SU-DHL-6 (cell line): Measurements from ENCODE around the gene PRKCZ.

ENCODE experiments used
- H2AFZ ChIP-seq: fragments of 200-600 bp; sonication (generic); 2 replicates; pipeline ENCODE4 v1.6.1; 2014; ENCODE audit warnings: low read depth, mild to moderate bottlenecking, moderate library complexity, mixed read lengths, antibody characterized with exemption, low read length; ENCODE audit not compliant: severe bottlenecking
- H3F3A ChIP-seq: fragments of 200-600 bp; shearing (Covaris generic); 2 replicates; pipeline ENCODE4 v1.6.0; 2016; ENCODE audit warnings: antibody characterized with exemption, mild to moderate bottlenecking; ENCODE audit not compliant: insufficient read depth
- H3K27ac ChIP-seq: fragments of 200-600 bp; sonication (generic); 2 replicates; pipeline ENCODE4 v1.5.1; 2016; ENCODE audit warnings: low read depth, mild to moderate bottlenecking, low read length, moderate library complexity, mixed read lengths
- H3K27me3 ChIP-seq: fragments of 200-600 bp; sonication (generic), shearing (Covaris generic); 2 replicates; pipeline ENCODE4 v1.6.0; 2014; ENCODE audit warnings: mild to moderate bottlenecking, low read length
- H3K36me3 ChIP-seq: fragments of 200-600 bp; sonication (generic); 2 replicates; pipeline ENCODE4 v1.6.1; 2014; ENCODE audit warnings: mild to moderate bottlenecking, low read length, mixed read lengths
- H3K4me2 ChIP-seq: fragments of 300-600, 200-600 bp; shearing (Covaris generic), sonication (generic); 2 replicates; pipeline ENCODE4 v1.6.0; 2014; ENCODE audit warnings: low read length, low read depth, mild to moderate bottlenecking; ENCODE audit not compliant: poor library complexity, severe bottlenecking
- H3K4me3 ChIP-seq: fragments of 200-600 bp; sonication (generic); 2 replicates; pipeline ENCODE4 v1.5.1; 2014; ENCODE audit warnings: antibody characterized with exemption, low read length, mild to moderate bottlenecking, mixed read lengths; ENCODE audit not compliant: insufficient read depth, poor library complexity, severe bottlenecking
- H3K79me2 ChIP-seq: fragments of 200-600 bp; sonication (generic); 2 replicates; pipeline ENCODE4 v1.6.1; 2014; ENCODE audit warnings: mild to moderate bottlenecking, low read length, moderate library complexity; ENCODE audit not compliant: insufficient read depth
- H3K9ac ChIP-seq: fragments of 200-600 bp; sonication (generic); 2 replicates; pipeline ENCODE4 v1.7.0; 2014; ENCODE audit warnings: mild to moderate bottlenecking, low read length
- H3K9me2 ChIP-seq: fragments of 200-600 bp; sonication (generic); replicated peaks from 2 replicates; pipeline ENCODE4 v1.6.1; 2014; ENCODE audit warnings: low read length; ENCODE audit not compliant: insufficient read depth
- H3K9me3 ChIP-seq: fragments of 200-600 bp; sonication (generic); 2 replicates; pipeline ENCODE4 v1.6.1; 2014; ENCODE audit warnings: low read length, mixed read lengths; ENCODE audit not compliant: insufficient read depth
- H4K20me1 ChIP-seq: fragments of 200-600 bp; sonication (generic); 2 replicates; pipeline ENCODE4 v1.6.1; 2014; ENCODE audit warnings: low read depth, mild to moderate bottlenecking, antibody characterized with exemption, low read length, moderate library complexity, mixed read lengths
- EZH2phosphoT487 ChIP-seq: fragments of 200-600 bp; sonication (generic), shearing (Covaris generic); conservative IDR thresholded peaks from 2 replicates; pipeline ENCODE4 v1.6.1; 2018; ENCODE audit warnings: mild to moderate bottlenecking, antibody characterized with exemption, low read length, moderate library complexity, mixed read lengths
- TF ChIP-seq, protein P1 (sequence below): fragments of 200-600 bp; sonication (generic); IDR thresholded peaks from one replicate; pipeline ENCODE4 v1.5.1; 2017; ENCODE audit warnings: antibody characterized with exemption, mild to moderate bottlenecking, low read length, moderate library complexity; ENCODE audit not compliant: insufficient read depth, poor library complexity, severe bottlenecking

PRKCZ gene

DNA sequence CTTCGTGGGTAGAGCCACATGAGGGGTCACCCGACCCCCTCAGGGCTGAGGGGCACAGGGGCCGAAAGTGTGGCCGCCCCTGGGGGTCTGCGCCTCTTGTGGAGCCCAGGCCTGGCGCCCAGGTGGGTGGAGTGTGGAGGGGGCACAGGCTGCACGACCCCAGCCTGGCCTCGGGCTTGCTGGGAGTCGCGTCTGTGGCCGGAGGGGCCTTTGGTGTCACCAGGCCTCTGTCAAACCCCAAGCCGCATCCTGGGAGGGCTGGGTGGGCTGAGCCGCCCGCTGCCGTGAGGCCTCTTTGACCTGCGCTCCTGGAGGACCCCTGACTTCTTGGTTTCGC, 83.6 kb downstream of the PRKCZ start:
- H3K9me3 ChIP-seq, result no peaks in the 10 kb centered on the region
- H3K27me3 ChIP-seq, result no peaks in the 10 kb centered on the region
- TF ChIP-seq EZH2phosphoT487, result no peak
- TF ChIP-seq, protein P1, sequence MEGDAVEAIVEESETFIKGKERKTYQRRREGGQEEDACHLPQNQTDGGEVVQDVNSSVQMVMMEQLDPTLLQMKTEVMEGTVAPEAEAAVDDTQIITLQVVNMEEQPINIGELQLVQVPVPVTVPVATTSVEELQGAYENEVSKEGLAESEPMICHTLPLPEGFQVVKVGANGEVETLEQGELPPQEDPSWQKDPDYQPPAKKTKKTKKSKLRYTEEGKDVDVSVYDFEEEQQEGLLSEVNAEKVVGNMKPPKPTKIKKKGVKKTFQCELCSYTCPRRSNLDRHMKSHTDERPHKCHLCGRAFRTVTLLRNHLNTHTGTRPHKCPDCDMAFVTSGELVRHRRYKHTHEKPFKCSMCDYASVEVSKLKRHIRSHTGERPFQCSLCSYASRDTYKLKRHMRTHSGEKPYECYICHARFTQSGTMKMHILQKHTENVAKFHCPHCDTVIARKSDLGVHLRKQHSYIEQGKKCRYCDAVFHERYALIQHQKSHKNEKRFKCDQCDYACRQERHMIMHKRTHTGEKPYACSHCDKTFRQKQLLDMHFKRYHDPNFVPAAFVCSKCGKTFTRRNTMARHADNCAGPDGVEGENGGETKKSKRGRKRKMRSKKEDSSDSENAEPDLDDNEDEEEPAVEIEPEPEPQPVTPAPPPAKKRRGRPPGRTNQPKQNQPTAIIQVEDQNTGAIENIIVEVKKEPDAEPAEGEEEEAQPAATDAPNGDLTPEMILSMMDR, result no peak
- H3K4me3 ChIP-seq, result no peak overlapping the region
- no peaks in the 10 kb centered on the region for H3K9me2 ChIP-seq
- no peaks in the 10 kb centered on the region for H3K79me2 ChIP-seq
- no peaks in the 10 kb centered on the region for H3F3A ChIP-seq
- no peak overlapping the region for H3K27ac ChIP-seq
- no peaks in the 10 kb centered on the region for H4K20me1 ChIP-seq
- no peak overlapping the region for H3K4me2 ChIP-seq
- no peak overlapping the region for H3K9ac ChIP-seq
- H2AFZ ChIP-seq, result no peak overlapping the region
- no peaks in the 10 kb centered on the region for H3K36me3 ChIP-seq

DNA sequence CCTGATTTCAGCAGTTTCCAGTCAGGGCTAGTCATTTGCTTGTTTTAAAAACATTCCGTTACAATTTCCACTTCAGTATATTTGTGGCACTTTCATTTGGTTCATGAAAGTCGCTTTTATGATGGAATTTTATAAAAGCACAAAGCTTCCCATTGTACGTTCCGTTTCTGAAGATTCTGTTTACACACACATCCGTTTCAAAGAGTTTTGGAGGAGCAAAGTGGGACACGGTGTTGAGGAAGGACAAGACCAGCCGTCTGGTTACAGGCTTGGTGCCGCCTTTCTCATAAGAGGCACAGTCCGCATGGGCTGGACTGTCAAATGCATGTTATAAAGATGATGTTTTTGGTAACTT, 84.0 kb downstream of the PRKCZ start:
- Histone ChIP-seq H3K27ac (no peak overlapping the region), H3K9me2 (no peaks in the 10 kb centered on the region), H3K79me2 (no peaks in the 10 kb centered on the region), H3K9me3 (no peaks in the 10 kb centered on the region), H3K36me3 (no peaks in the 10 kb centered on the region), H3K4me3 (no peak overlapping the region), H3F3A (no peaks in the 10 kb centered on the region), H2AFZ (no peak overlapping the region), H4K20me1 (no peaks in the 10 kb centered on the region), H3K27me3 (no peaks in the 10 kb centered on the region), H3K9ac (no peak overlapping the region), H3K4me2 (no peak overlapping the region)
- no peak for TF ChIP-seq EZH2phosphoT487
- TF ChIP-seq, protein P1, result no peak

DNA sequence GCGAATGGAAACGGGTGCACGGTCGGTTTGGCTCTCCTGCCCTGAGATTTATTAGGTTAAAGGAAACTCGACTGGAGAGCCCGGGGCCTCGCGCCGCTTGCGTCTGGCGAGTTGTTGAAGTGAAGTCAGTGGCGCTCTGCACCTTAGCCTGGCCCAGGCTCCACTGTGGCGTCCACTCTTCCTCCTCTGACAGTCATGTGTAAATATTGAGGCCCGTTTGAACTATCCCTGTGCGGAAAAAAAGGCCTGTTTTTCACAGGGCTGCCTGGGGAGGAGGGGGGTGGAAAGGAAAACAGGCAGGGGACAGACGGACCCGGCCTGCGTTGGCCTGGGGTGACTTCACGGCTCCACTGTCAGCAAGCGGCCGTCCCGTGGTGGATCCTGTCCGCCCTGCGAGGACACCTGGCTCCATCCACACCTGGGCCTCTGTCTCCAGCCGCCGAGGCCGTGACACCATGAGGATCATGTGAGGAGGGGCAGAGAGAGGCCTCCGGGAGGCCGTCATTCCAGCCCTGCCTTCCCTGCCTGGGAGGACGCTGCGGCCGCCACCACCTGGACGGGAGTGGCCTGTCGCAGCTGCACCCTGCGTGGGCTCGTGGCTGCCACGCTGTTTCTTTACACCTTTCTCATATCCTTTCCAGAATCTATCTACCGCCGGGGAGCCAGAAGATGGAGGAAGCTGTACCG, 84.6 kb downstream of the PRKCZ start:
- Histone ChIP-seq H2AFZ (no peak overlapping the region), H3K9ac (no peak overlapping the region), H3K27ac (no peak overlapping the region), H3K9me2 (no peaks in the 10 kb centered on the region), H4K20me1 (no peaks in the 10 kb centered on the region), H3K9me3 (no peaks in the 10 kb centered on the region), H3K4me3 (no peak overlapping the region), H3K79me2 (no peaks in the 10 kb centered on the region), H3F3A (no peaks in the 10 kb centered on the region), H3K27me3 (no peaks in the 10 kb centered on the region), H3K36me3 (no peaks in the 10 kb centered on the region), H3K4me2 (no peak overlapping the region)
- TF ChIP-seq, protein P1, result no peak
- no peak for TF ChIP-seq EZH2phosphoT487
